Measurements from ENCODE around the gene ITPKA.

- no peak for TF ChIP-seq HOXB13 (CRISPR knock-in tag; IDR thresholded peaks at IDR 0.05; ENCODE audit: low read depth)
- TF ChIP-seq CTCF (IDR thresholded peaks at IDR 0.05): no peak
- no peak for TF ChIP-seq HOXA7 (CRISPR knock-in tag; IDR thresholded peaks at IDR 0.05)
- no peak for TF ChIP-seq ESRRA (IDR thresholded peaks at IDR 0.05; ENCODE audit: borderline replicate concordance, low read length)
- no peak for TF ChIP-seq RNF2 (IDR thresholded peaks at IDR 0.05; ENCODE audit: borderline replicate concordance, low read depth)
- no peak for TF ChIP-seq POLR2A (IDR thresholded peaks at IDR 0.05; ENCODE audit: low read length)
These were observed 4.0 kb upstream of the ITPKA start for GRCh38 chr15:41489641-41490040.
